Endothelial cell of umbilical vein (primary cell): ENCODE results near the gene PTPRCAP. TPM values are rescaled to one million over a fixed set of nuclear protein-coding genes. Genes with fewer than 3 reads are reported as not detected.

Experiments used
- BruUV-seq: library from RNA; stranded (reverse); fragments of 400-500 nt; replicated peaks from 2 replicates; lab custom pipeline; 2021; lab: Mats Ljungman, UMichigan
- CTCF ChIA-PET: fragments of 300-600, 350-600 bp; sonication (Branson Sonifier 250); formaldehyde crosslinking; loops from one replicate; lab custom pipeline; 2021; ENCODE audit warnings: antibody characterized with exemption, inconsistent platforms; lab: Charles Lee
- POLR2A ChIA-PET: fragments of 300-600, 350-600 bp; sonication (Branson Sonifier 250); formaldehyde crosslinking; loops from one replicate; lab custom pipeline; 2021; ENCODE audit warnings: antibody characterized with exemption, inconsistent platforms; lab: Charles Lee
- DNase-seq: peaks from one replicate; pipeline ENCODE4 v3.0.0-alpha.2; 2011; ENCODE audit warnings: low read depth, low spot score
- FAIRE-seq: peaks from 2 replicates; lab custom pipeline; 2011; peaks lifted over from hg19 to GRCh38; lab: Jason Lieb, UNC
- H2AFZ ChIP-seq: 2 replicates; pipeline ENCODE4 v1.6.0; 2012; ENCODE audit warnings: low read depth, low read length, control low read depth, inconsistent platforms
- H3K27ac ChIP-seq: 2 replicates; pipeline ENCODE4 v1.5.1; 2011; ENCODE audit warnings: low read depth, mild to moderate bottlenecking, control low read depth, low read length, moderate library complexity; ENCODE audit not compliant: insufficient read depth
- H3K27me3 ChIP-seq, 2 experiments: 2 replicates each; pipeline versions ENCODE4 v1.6.0 to v1.6.1; 2011; ENCODE audit warnings: low read length in 2 of 2, mixed read lengths in 1 of 2; ENCODE audit not compliant: control insufficient read depth in 2 of 2, insufficient read depth in 2 of 2
- H3K36me3 ChIP-seq, 2 experiments: 2 replicates in 1 of 2; 3 replicates in 1 of 2; pipeline ENCODE4 v1.5.1; 2011; ENCODE audit warnings: low read length in 2 of 2, mild to moderate bottlenecking in 1 of 2, moderate library complexity in 1 of 2; ENCODE audit not compliant: control insufficient read depth in 2 of 2, insufficient read depth in 2 of 2; ENCODE audit errors: extremely low read depth in 1 of 2
- H3K4me1 ChIP-seq: 3 replicates; pipeline ENCODE4 v1.5.1; 2011; ENCODE audit warnings: mild to moderate bottlenecking, low read length; ENCODE audit not compliant: control insufficient read depth, insufficient read depth; ENCODE audit errors: extremely low read depth
- H3K4me2 ChIP-seq: 2 replicates; pipeline ENCODE4 v1.6.1; 2011; ENCODE audit warnings: low read length, control low read depth, mixed read lengths; ENCODE audit not compliant: insufficient read depth
- H3K4me3 ChIP-seq, 3 experiments: fragments of 200-600 bp in 1 of 3; sonication (generic), shearing (Covaris generic) in 1 of 3; replicated peaks in 1 of 3; 2 replicates each; pipeline ENCODE4 v1.5.1; 2011 to 2016; ENCODE audit warnings: control low read depth in 3 of 3, low read length in 3 of 3, mild to moderate bottlenecking in 2 of 3, inconsistent platforms in 1 of 3, low read depth in 1 of 3, moderate library complexity in 1 of 3; ENCODE audit not compliant: insufficient read depth in 1 of 3
- H3K79me2 ChIP-seq: 2 replicates; pipeline ENCODE4 v1.6.0; 2012; ENCODE audit warnings: low read length, inconsistent platforms; ENCODE audit not compliant: control insufficient read depth, insufficient read depth
- H3K9ac ChIP-seq: replicated peaks from 2 replicates; pipeline ENCODE3; 2011; ENCODE audit warnings: low read length, control low read depth; ENCODE audit not compliant: insufficient read depth; ENCODE audit errors: extremely low read depth
- H3K9me1 ChIP-seq: replicated peaks from 3 replicates; pipeline ENCODE4 v1.6.0; 2011; ENCODE audit warnings: mild to moderate bottlenecking, low read length; ENCODE audit not compliant: control insufficient read depth, insufficient read depth; ENCODE audit errors: extremely low read depth
- H3K9me3 ChIP-seq: replicated peaks from 2 replicates; pipeline ENCODE4 v1.5.1; 2012; ENCODE audit warnings: low read length, inconsistent platforms; ENCODE audit not compliant: control insufficient read depth, insufficient read depth
- H4K20me1 ChIP-seq: replicated peaks from 2 replicates; pipeline ENCODE3; 2011; ENCODE audit warnings: mild to moderate bottlenecking, low read length; ENCODE audit not compliant: control insufficient read depth, insufficient read depth; ENCODE audit errors: extremely low read depth
- CTCF ChIP-seq, 2 donors: IDR thresholded peaks; 1 replicate in 1 of 2; 2 replicates in 1 of 2; pipeline ENCODE4 v1.5.1; 2011; ENCODE audit warnings: low read length in 2 of 2, mild to moderate bottlenecking in 2 of 2, moderate library complexity in 2 of 2, control low read depth in 1 of 2, inconsistent platforms in 1 of 2, low read depth in 1 of 2; ENCODE audit not compliant: insufficient read depth in 1 of 2; ENCODE audit errors: extremely low read depth in 1 of 2
- EZH2 ChIP-seq: IDR thresholded peaks from 2 replicates; pipeline ENCODE4 v1.6.1; 2012; ENCODE audit warnings: borderline replicate concordance, low read depth, mild to moderate bottlenecking, moderate library complexity, low read length, inconsistent platforms; ENCODE audit not compliant: severe bottlenecking
- FOS ChIP-seq: IDR thresholded peaks from 2 replicates; pipeline ENCODE4 v1.6.1; 2011; ENCODE audit warnings: mild to moderate bottlenecking, low read length, moderate library complexity, borderline replicate concordance; ENCODE audit not compliant: insufficient read depth
- POLR2A ChIP-seq: IDR thresholded peaks from 2 replicates; pipeline ENCODE4 v1.6.1; 2012; ENCODE audit warnings: low read depth, mild to moderate bottlenecking, control low read depth, low read length
- dilution Hi-C: fragments of 300-500 bp; cut with MboI; formaldehyde crosslinking; loops from one replicate; pipeline ENCODE4 v1.15.0; 2019; ENCODE audit warnings: low sequenced_read_pairs; ENCODE audit not compliant: extremely low pct_ligation_motif_present
- intact Hi-C: fragments of 100-400 bp; cut with micrococcal nuclease; formaldehyde crosslinking; loops from one replicate; pipeline ENCODE4 v1.10.0; 2022
- polyA plus RNA-seq, 4 experiments: library from polyadenylated mRNA; depleted of rRNA in 3 of 4; stranded (reverse) in 3 of 4; unstranded in 1 of 4; fragments of >200 nt; gene quantifications; 2 replicates each; pipeline versions ENCODE4 v1.2.1 to v1.2.3, GENCODE V29; 2011 to 2012; ENCODE audit warnings: missing spikeins in 1 of 4
- total RNA-seq: library from RNA; stranded (reverse); gene quantifications from 2 replicates; pipeline ENCODE4 v1.2.3, GENCODE V29; 2021

The PTPRCAP gene
- total and polyA plus RNA-seq, 2 donors (not counting 3 experiments of a cell fraction or from before 2014, with no cell fraction given) = 3.6 TPM; not detected in 1

GRCh38 chr11:67408437-67409200, 28.9 kb downstream of the PTPRCAP start:
- no peak overlapping the region for H3K27ac ChIP-seq
- H3K9me3 ChIP-seq = no peaks in the 10 kb centered on the region
- no TSS peak for BruUV-seq
- ChIA-PET CTCF (interaction anchor here (1.3 kb wide), 1 partner anchor 10 kb away, joined by 3 read pairs; no protein-coding TSS in a partner anchor), POLR2A (no interaction called here)
- FAIRE-seq (no peak), DNase-seq (no peak)
- no peak overlapping the region for H3K9ac ChIP-seq
- H3K36me3 ChIP-seq = no peaks in the 10 kb centered on the region
- H3K4me3 ChIP-seq = no peak overlapping the region
- no peaks in the 10 kb centered on the region for H3K4me1 ChIP-seq
- H3K4me2 ChIP-seq = no peak overlapping the region
- H3K9me1 ChIP-seq = no peaks in the 10 kb centered on the region
- peaks cover 0 to 4% of the 10 kb centered on the region in 2 experiments for H3K27me3 ChIP-seq
- dilution Hi-C loops = no loop called here
- H4K20me1 ChIP-seq = no peaks in the 10 kb centered on the region
- intact Hi-C loops = no loop called here
- H3K79me2 ChIP-seq = no peaks in the 10 kb centered on the region
- TF ChIP-seq EZH2 = no peak
- H2AFZ ChIP-seq = no peak overlapping the region

- Histone ChIP-seq H3K4me3 (no peak overlapping the region), H3K27me3 (peaks cover 0 to 3% of the 10 kb centered on the region in 2 experiments), H3K4me1 (no peaks in the 10 kb centered on the region), H2AFZ (no peak overlapping the region), H3K36me3 (no peaks in the 10 kb centered on the region), H3K27ac (no peak overlapping the region), H3K4me2 (no peak overlapping the region), H3K79me2 (no peaks in the 10 kb centered on the region), H3K9me3 (no peaks in the 10 kb centered on the region), H3K9me1 (no peaks in the 10 kb centered on the region), H4K20me1 (no peaks in the 10 kb centered on the region), H3K9ac (no peak overlapping the region)
- CTCF ChIA-PET = interaction anchor here (1.0 to 1.3 kb wide), 2 partner anchors 10 to 13 kb away, joined by 3 read pairs; no protein-coding TSS in a partner anchor
- POLR2A ChIA-PET = no interaction called here
- DNase-seq (no peak), FAIRE-seq (no peak)
- TF ChIP-seq FOS = no peak
- TF ChIP-seq POLR2A = no peak
- no peak for TF ChIP-seq CTCF (IDR thresholded peaks at IDR 0.05; ENCODE audit: extremely low read depth in 1 of 2, insufficient read depth in 1 of 2, low read depth in 1 of 2, low read length in 2 of 2)
- dilution Hi-C loops = no loop called here
- no TSS peak for BruUV-seq
- intact Hi-C loops = no loop called here
Measured at GRCh38 chr11:67407688-67408163, 29.8 kb downstream of the PTPRCAP start.
